Spleen (tissue), 11 donors: Measurements from ENCODE around the gene SDK1. TPM values are rescaled to one million over a fixed set of nuclear protein-coding genes. Genes with fewer than 3 reads are reported as not detected.
A peak's percentile ranks its signal among the peaks of the same experiment; 100 is the strongest.
"Not testable (repeated sequence)": the region's sequence is repeated elsewhere in the genome, so short reads cannot be mapped to it uniquely, and the experiment has no call there.

Experiments used
- DNase-seq: peaks from one replicate; pipeline ENCODE4 v3.0.0-alpha.2; 2020
- H3K27ac ChIP-seq, 8 donors: fragments of 200-600 bp; sonication (generic) in 7 of 8; 1 replicate in 4 of 8; 2 replicates in 4 of 8; pipeline versions ENCODE4 v1.5.0 to v1.8.0; 2016 to 2021; ENCODE audit warnings: inconsistent platforms in 4 of 8, mild to moderate bottlenecking in 4 of 8, moderate library complexity in 1 of 8
- H3K27me3 ChIP-seq, 7 donors: fragments of 200-600 bp; sonication (generic) in 6 of 7; replicated peaks in 1 of 7; 1 replicate in 4 of 7; 2 replicates in 3 of 7; pipeline versions ENCODE4 v1.5.0 to v1.8.0; 2016 to 2021; ENCODE audit warnings: inconsistent platforms in 3 of 7, mild to moderate bottlenecking in 1 of 7
- H3K36me3 ChIP-seq, 6 donors: fragments of 200-600 bp; sonication (generic) in 5 of 6; 1 replicate in 4 of 6; 2 replicates in 2 of 6; pipeline versions ENCODE4 v1.5.0 to v1.8.0; 2016 to 2021; ENCODE audit warnings: inconsistent platforms in 2 of 6
- H3K4me1 ChIP-seq, 6 donors: fragments of 200-600 bp; sonication (generic) in 5 of 6; 1 replicate in 3 of 6; 2 replicates in 3 of 6; pipeline versions ENCODE4 v1.5.0 to v1.8.0; 2016 to 2021; ENCODE audit warnings: inconsistent platforms in 3 of 6
- H3K4me3 ChIP-seq, 8 donors: fragments of 200-600 bp; sonication (generic) in 7 of 8; 1 replicate in 4 of 8; 2 replicates in 4 of 8; pipeline versions ENCODE4 v1.5.0 to v1.8.0; 2016 to 2021; ENCODE audit warnings: inconsistent platforms in 4 of 8, mild to moderate bottlenecking in 4 of 8, moderate library complexity in 2 of 8
- H3K9me3 ChIP-seq, 8 donors: fragments of 200-600 bp; sonication (generic) in 7 of 8; 1 replicate in 4 of 8; 2 replicates in 4 of 8; pipeline versions ENCODE4 v1.5.0 to v1.8.0; 2016 to 2021; ENCODE audit warnings: inconsistent platforms in 4 of 8
- CTCF ChIP-seq, 11 experiments: fragments of 200-600 bp in 7 of 11; fragments of 450-650 bp in 4 of 11; sonication (generic) in 4 of 11; IDR thresholded peaks in 8 of 11; conservative IDR thresholded peaks in 3 of 11; 1 replicate in 7 of 11; 2 replicates in 4 of 11; pipeline versions ENCODE4 v1.4.0 to v1.8.0; 2016 to 2021; ENCODE audit warnings: antibody characterized with exemption in 11 of 11, inconsistent platforms in 4 of 11, mild to moderate bottlenecking in 1 of 11
- POLR2A ChIP-seq, 3 donors: fragments of 450-650 bp; IDR thresholded peaks; one replicate each; pipeline ENCODE4 v1.5.1; 2017; ENCODE audit warnings: antibody characterized with exemption in 3 of 3, mild to moderate bottlenecking in 1 of 3
- POLR2AphosphoS5 ChIP-seq, 3 donors: sonication (generic); formaldehyde crosslinking; IDR thresholded peaks; one replicate each; pipeline ENCODE4 v1.5.1; 2017; ENCODE audit warnings: antibody characterized with exemption in 3 of 3
- WGBS, 5 donors: extraction: QIAGEN DNeasy Blood & Tissue Kit in 3 of 5; methylation state at CpG; one replicate each; pipeline versions ENCODE4 v1.1.5 to v1.1.7; 2013 to 2018; 5-methylcytosine and 5-hydroxymethylcytosine counted together
- intact Hi-C: fragments of 100-400 bp; cut with DNase I; formaldehyde crosslinking; loops from one replicate; pipeline ENCODE4 v1.15.0; 2023; ENCODE audit warnings: low total_unique reads
- polyA plus RNA-seq, 3 donors: library from polyadenylated mRNA; stranded (reverse); fragments of 200-250 nt; gene quantifications; one replicate each; pipeline ENCODE4 v1.2.1, GENCODE V29; 2013
- total RNA-seq, 7 donors: library from RNA; depleted of rRNA in 3 of 7; stranded (reverse); fragments of >200 nt in 3 of 7; fragmentation: NEBNext Ultra II Directional in 4 of 7; extraction: Animal tissue kit (Norgen Biotek cat#: 25700) in 4 of 7; gene quantifications; one replicate each; pipeline versions ENCODE4 v1.1.0 to v1.2.1, GENCODE V29; 2016 to 2021
- donor health status: healthy with polysubstance abuse.
- donor health status: DM: no; HTN: no; CAD: no; lungs with moderate emphysema.
- donor health status: DM: no; HTN: no; CAD: no.
- donor health status: Bipolar disorder and iron deficiency.
- donor health status: healthy.
- donor health status: DM: no; HTN: no; CAD: no.
- donor health status: DM: yes; HTN: yes; CAD: no.

SDK1 gene
- total and polyA plus RNA-seq, 10 donors: 3.2 to 54.1 (median 35.1) TPM

GRCh38 chr7:4216016-4216415 is 915.0 kb downstream of the SDK1 start:
- Histone ChIP-seq H3K4me3 (no peak overlapping the region), H3K4me1 (peaks cover 0 to 15% (median 3%) of the 10 kb centered on the region in 6 donors), H3K36me3 (peaks cover 0 to 4% (median 0%) of the 10 kb centered on the region in 6 donors), H3K9me3 (no peaks in the 10 kb centered on the region), H3K27ac (peak overlapping the region in 4 of 8 donors; percentile 8 to 49 (median 22)), H3K27me3 (no peaks in the 10 kb centered on the region)
- intact Hi-C loops: no loop called here
- 49 to 64% (median 51%) methylated on average over 13 to 16 of the region's 16 CpGs for WGBS, 5 donors
- TF ChIP-seq CTCF (IDR thresholded peaks at IDR 0.05 in 8 of 11, conservative IDR thresholded peaks at IDR 0.05 in 3 of 11): no peak
- peak; percentile 49 to 78 (median 75) for TF ChIP-seq POLR2AphosphoS5 (IDR thresholded peaks at IDR 0.05)
- DNase-seq: peak; percentile 76

GRCh38 chr7:4217126-4217660 is 916.1 kb downstream of the SDK1 start:
- intact Hi-C loops, H3K27me3 ChIP-seq, H3K4me3 ChIP-seq, H3K27ac ChIP-seq, H3K36me3 ChIP-seq, H3K9me3 ChIP-seq, DNase-seq: not testable (repeated sequence)
- 89 to 98% (median 94%) methylated on average over 8 to 29 of the region's 29 CpGs for WGBS, 5 donors
- peaks cover 0 to 15% (median 3%) of the 10 kb centered on the region in 6 donors for H3K4me1 ChIP-seq

- Histone ChIP-seq H3K27ac (no peak overlapping the region), H3K4me3 (no peak overlapping the region), H3K9me3 (no peaks in the 10 kb centered on the region), H3K36me3 (peaks cover 0 to 10% (median 0%) of the 10 kb centered on the region in 6 donors), H3K27me3 (no peaks in the 10 kb centered on the region), H3K4me1 (peaks cover 0 to 15% (median 3%) of the 10 kb centered on the region in 6 donors)
- TF ChIP-seq POLR2A (IDR thresholded peaks at IDR 0.05) (no peak), CTCF (IDR thresholded peaks at IDR 0.05 in 8 of 11, conservative IDR thresholded peaks at IDR 0.05 in 3 of 11) (no peak), POLR2AphosphoS5 (IDR thresholded peaks at IDR 0.05) (no peak)
- WGBS, 5 donors: 91 to 96% (median 93%) methylated on average over 7 of the region's 7 CpGs
- no peak for DNase-seq
- intact Hi-C loops: no loop called here
Measured at GRCh38 chr7:4218481-4218880, 917.4 kb downstream of the SDK1 start.

- intact Hi-C loops: no loop called here
- TF ChIP-seq POLR2A (IDR thresholded peaks at IDR 0.05) (no peak), CTCF (IDR thresholded peaks at IDR 0.05 in 8 of 11, conservative IDR thresholded peaks at IDR 0.05 in 3 of 11) (no peak), POLR2AphosphoS5 (IDR thresholded peaks at IDR 0.05) (no peak)
- no peak for DNase-seq
- H3K27ac ChIP-seq: no peak overlapping the region
- H3K27me3 ChIP-seq: no peaks in the 10 kb centered on the region
- 92 to 95% (median 94%) methylated on average over 14 to 15 of the region's 15 CpGs for WGBS, 5 donors
- peaks cover 0 to 15% (median 3%) of the 10 kb centered on the region in 6 donors for H3K4me1 ChIP-seq
- no peaks in the 10 kb centered on the region for H3K9me3 ChIP-seq
- H3K36me3 ChIP-seq: peaks cover 0 to 10% (median 0%) of the 10 kb centered on the region in 6 donors
- no peak overlapping the region for H3K4me3 ChIP-seq
Measured at GRCh38 chr7:4220011-4220410, 919.0 kb downstream of the SDK1 start.
